Fibroblast of the aortic adventitia (primary cell): Measurements from ENCODE around the gene KCNF1. TPM values are rescaled to one million over a fixed set of nuclear protein-coding genes. Genes with fewer than 3 reads are reported as not detected.

Source experiments
- DNase-seq: peaks from one replicate; pipeline ENCODE4 v3.0.0-alpha.2; 2010; ENCODE audit warnings: low read depth
- H3K4me3 ChIP-seq: 2 replicates; pipeline ENCODE4 v1.5.1; 2011; ENCODE audit warnings: low read depth, mild to moderate bottlenecking, control low read depth, low read length, moderate library complexity
- CTCF ChIP-seq: IDR thresholded peaks from 2 replicates; pipeline ENCODE4 v1.5.1; 2011; ENCODE audit warnings: mild to moderate bottlenecking, low read length, control low read depth, inconsistent platforms; ENCODE audit not compliant: insufficient read depth
- total RNA-seq: library from RNA; depleted of rRNA; stranded (reverse); fragments of >200 nt; gene quantifications from 2 replicates; pipeline ENCODE4 v1.2.3, GENCODE V29; 2012; ENCODE audit warnings: low replicate concordance

Gene KCNF1
- total RNA-seq, 1 donor = not detected

- no peak for TF ChIP-seq CTCF
- no peak for DNase-seq
- no peak overlapping the region for H3K4me3 ChIP-seq
These were observed 7.9 kb upstream of the KCNF1 start for GRCh38 chr2:10903861-10904210.

GRCh38 chr2:10904455-10904854 is 7.3 kb upstream of the KCNF1 start:
- no peak for DNase-seq
- TF ChIP-seq CTCF = no peak
- no peak overlapping the region for H3K4me3 ChIP-seq

- no peak overlapping the region for H3K4me3 ChIP-seq
- DNase-seq = no peak
- no peak for TF ChIP-seq CTCF
These were observed 6.5 kb upstream of the KCNF1 start for GRCh38 chr2:10905006-10905861.

- DNase-seq = no peak
- no peak for TF ChIP-seq CTCF
These were observed 5.9 kb upstream of the KCNF1 start for GRCh38 chr2:10905862-10906143.

GRCh38 chr2:10906926-10907625 is 4.7 kb upstream of the KCNF1 start:
- no peak for DNase-seq
- H3K4me3 ChIP-seq = no peak overlapping the region
- TF ChIP-seq CTCF = no peak

More at GRCh38 chr2:10905862-10906143, 5.9 kb upstream of the KCNF1 start:
- no peak overlapping the region for H3K4me3 ChIP-seq

GRCh38 chr2:10908195-10908594 is 3.5 kb upstream of the KCNF1 start:
- TF ChIP-seq CTCF = no peak
- DNase-seq = no peak
- no peak overlapping the region for H3K4me3 ChIP-seq
